ENCODE data around the gene BTLA.

- TF ChIP-seq CTCF (conservative IDR thresholded peaks at IDR 0.05; ENCODE audit: low read length), result no peak
- no peak for TF ChIP-seq EZH2phosphoT487 (IDR thresholded peaks at IDR 0.05; ENCODE audit: borderline replicate concordance, low read depth, low read length)
These were observed 16.6 kb downstream of the BTLA start for GRCh38 chr3:112482675-112483074.
